CD14-positive monocyte (primary cell): ENCODE measurements around the gene LAMTOR1. TPM values are rescaled to one million over a fixed set of nuclear protein-coding genes. Genes with fewer than 3 reads are reported as not detected.

ENCODE experiments used
- DNase-seq, 3 donors: peaks; one replicate each; pipeline ENCODE4 v3.0.0-alpha.2; 2011 to 2022
- H2AFZ ChIP-seq: 2 replicates; pipeline ENCODE4 v1.6.0; 2012; ENCODE audit warnings: mild to moderate bottlenecking, low read depth, low read length, inconsistent platforms; ENCODE audit not compliant: insufficient read depth, poor library complexity, severe bottlenecking
- H3K27ac ChIP-seq, 2 donors: 1 replicate in 1 of 2; 2 replicates in 1 of 2; pipeline ENCODE4 v1.5.1; 2012 to 2013; ENCODE audit warnings: low read length in 2 of 2, control low read depth in 1 of 2, inconsistent platforms in 1 of 2, low read depth in 1 of 2, mild to moderate bottlenecking in 1 of 2
- H3K27me3 ChIP-seq, 2 donors: one replicate each; pipeline versions ENCODE4 v1.6.0 to v1.6.1; 2011 to 2013; ENCODE audit warnings: low read length in 2 of 2; ENCODE audit not compliant: control insufficient read depth in 2 of 2, insufficient read depth in 2 of 2
- H3K36me3 ChIP-seq, 2 donors: replicated peaks in 1 of 2; 1 replicate in 1 of 2; 2 replicates in 1 of 2; pipeline versions ENCODE4 v1.5.1 to v1.6.1; 2012 to 2013; ENCODE audit warnings: low read length in 2 of 2, control low read depth in 1 of 2, inconsistent platforms in 1 of 2, mild to moderate bottlenecking in 1 of 2; ENCODE audit not compliant: insufficient read depth in 2 of 2, control insufficient read depth in 1 of 2
- H3K4me1 ChIP-seq, 2 donors: 1 replicate in 1 of 2; 2 replicates in 1 of 2; pipeline versions ENCODE4 v1.5.1 to v1.6.1; 2012 to 2013; ENCODE audit warnings: low read length in 2 of 2, control low read depth in 1 of 2, inconsistent platforms in 1 of 2, mild to moderate bottlenecking in 1 of 2, moderate library complexity in 1 of 2; ENCODE audit not compliant: insufficient read depth in 2 of 2, control insufficient read depth in 1 of 2
- H3K4me2 ChIP-seq: replicated peaks from 2 replicates; pipeline ENCODE3; 2012; ENCODE audit warnings: low read length, moderate library complexity, mild to moderate bottlenecking; ENCODE audit not compliant: poor library complexity, severe bottlenecking; ENCODE audit errors: extremely low read depth
- H3K4me3 ChIP-seq, 3 experiments: fragments of 200-600 bp in 1 of 3; sonication (generic) in 1 of 3; replicated peaks in 1 of 3; 1 replicate in 2 of 3; 2 replicates in 1 of 3; pipeline ENCODE4 v1.5.1; 2011 to 2013; ENCODE audit warnings: low read length in 3 of 3, mild to moderate bottlenecking in 3 of 3, control low read depth in 2 of 3, low read depth in 2 of 3, inconsistent platforms in 1 of 3, moderate library complexity in 1 of 3
- H3K79me2 ChIP-seq: 2 replicates; pipeline ENCODE4 v1.6.0; 2012; ENCODE audit warnings: mild to moderate bottlenecking, control low read depth, inconsistent platforms, low read length, moderate library complexity; ENCODE audit not compliant: insufficient read depth
- H3K9ac ChIP-seq: 2 replicates; pipeline ENCODE4 v1.6.0; 2017; ENCODE audit warnings: low read length, mild to moderate bottlenecking; ENCODE audit not compliant: insufficient read depth, poor library complexity, severe bottlenecking
- H3K9me3 ChIP-seq, 2 donors: replicated peaks in 1 of 2; 1 replicate in 1 of 2; 2 replicates in 1 of 2; pipeline versions ENCODE4 v1.5.1 to v1.6.1; 2012 to 2013; ENCODE audit warnings: low read length in 2 of 2, control low read depth in 1 of 2; ENCODE audit not compliant: control insufficient read depth in 1 of 2, insufficient read depth in 1 of 2
- H4K20me1 ChIP-seq: 2 replicates; pipeline ENCODE4 v1.6.0; 2012; ENCODE audit warnings: mild to moderate bottlenecking, low read length, control low read depth, moderate library complexity; ENCODE audit not compliant: insufficient read depth
- H3K27ac Mint-ChIP-seq, 7 donors: one replicate each; pipeline ENCODE4 v1.8.0; 2020; ENCODE audit warnings: mild to moderate bottlenecking in 7 of 7, mixed read lengths in 7 of 7, moderate library complexity in 6 of 7, inconsistent platforms in 2 of 7
- H3K27me3 Mint-ChIP-seq, 3 donors: one replicate each; pipeline ENCODE4 v1.8.0; 2021 to 2022; ENCODE audit warnings: low read depth in 3 of 3, mild to moderate bottlenecking in 3 of 3, mixed read lengths in 3 of 3, moderate library complexity in 3 of 3, inconsistent platforms in 1 of 3
- H3K36me3 Mint-ChIP-seq, 2 donors: one replicate each; pipeline ENCODE4 v1.8.0; 2020; ENCODE audit warnings: mixed read lengths in 2 of 2, inconsistent platforms in 1 of 2, mild to moderate bottlenecking in 1 of 2
- H3K4me1 Mint-ChIP-seq: one replicate; pipeline ENCODE4 v1.8.0; 2020; ENCODE audit warnings: mild to moderate bottlenecking, mixed read lengths
- H3K4me3 Mint-ChIP-seq, 2 donors: one replicate each; pipeline ENCODE4 v1.8.0; 2020; ENCODE audit warnings: mild to moderate bottlenecking in 2 of 2, mixed read lengths in 2 of 2, moderate library complexity in 1 of 2
- H3K9me3 Mint-ChIP-seq, 7 donors: one replicate each; pipeline ENCODE4 v1.8.0; 2020 to 2022; ENCODE audit warnings: mixed read lengths in 7 of 7, mild to moderate bottlenecking in 6 of 7, moderate library complexity in 6 of 7, inconsistent platforms in 2 of 7
- WGBS: methylation state at CpG from one replicate; pipeline ENCODE4 v1.1.5; 2013; ENCODE audit warnings: missing lambda C conversion rate; ENCODE audit not compliant: insufficient coverage; 5-methylcytosine and 5-hydroxymethylcytosine counted together
- intact Hi-C, 2 donors: fragments of 100-400 bp; cut with micrococcal nuclease; formaldehyde crosslinking; loops; one replicate each; pipeline versions ENCODE4 v1.15.0 to v1.15.1; 2023
- polyA plus RNA-seq, 3 donors: library from polyadenylated mRNA; depleted of rRNA in 1 of 3; unstranded in 2 of 3; stranded (reverse) in 1 of 3; fragments of 300-500 nt in 2 of 3; fragments of >200 nt in 1 of 3; fragmentation: Illumina TruSeq in 2 of 3; gene quantifications; 1 replicate in 2 of 3; 2 replicates in 1 of 3; pipeline ENCODE4 v1.2.3, GENCODE V29; 2012 to 2021
- TF ChIP-seq, protein P1 (sequence below): fragments of 200-600 bp; IDR thresholded peaks from one replicate; pipeline ENCODE4 v1.8.0; 2022; ENCODE audit warnings: antibody characterized with exemption, mild to moderate bottlenecking

LAMTOR1 gene
- polyA plus RNA-seq, 3 donors = 224 to 292 (median 256) TPM

DNA sequence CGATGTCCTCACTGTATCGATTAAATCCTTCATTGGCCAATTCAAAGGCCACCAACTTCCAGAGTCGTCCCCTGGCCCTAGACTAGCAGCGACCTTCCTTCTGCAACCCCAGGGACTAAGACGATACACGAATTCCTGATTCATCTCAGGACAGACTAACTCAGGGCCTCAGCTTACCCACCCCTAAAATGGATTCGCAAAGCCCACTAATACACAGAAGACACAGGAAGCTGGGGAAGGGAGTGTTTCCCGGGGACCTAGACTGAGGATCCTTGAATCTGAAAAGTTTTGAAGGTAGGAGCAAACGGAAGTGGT, 509 bp downstream of the LAMTOR1 start:
- Histone ChIP-seq H3K9ac (peak overlapping the region; percentile 91), H3K4me3 (peak overlapping the region; percentile 81 to 95 (median 81)), H3K27ac (peak overlapping the region; percentile 90 to 95), H3K4me2 (peak overlapping the region; percentile 86), H3K27me3 (no peaks in the 10 kb centered on the region), H4K20me1 (peaks cover 37% of the 10 kb centered on the region), H3K36me3 (peaks cover 21 to 53% of the 10 kb centered on the region in 2 donors), H2AFZ (peak overlapping the region; percentile 75), H3K4me1 (peaks cover 46 to 50% of the 10 kb centered on the region in 2 donors), H3K79me2 (peaks cover 55% of the 10 kb centered on the region), H3K9me3 (no peaks in the 10 kb centered on the region)
- Mint-ChIP-seq H3K36me3 (peaks cover 44 to 73% of the 10 kb centered on the region in 2 donors), H3K4me1 (peaks cover 52% of the 10 kb centered on the region), H3K4me3 (peak overlapping the region; percentile 91 to 99), H3K27ac (peak overlapping the region; percentile 95 to 98 (median 96)), H3K27me3 (peaks cover 0 to 1% (median 0%) of the 10 kb centered on the region in 3 donors), H3K9me3 (peaks cover 0 to 7% (median 0%) of the 10 kb centered on the region in 7 donors)
- peak in 1 of 3 donors; percentile 4 for DNase-seq
- intact Hi-C loops = loop anchor here (2.0 to 10.0 kb wide), 3 partner anchors 22 to 122 kb away; partner anchors contain the start of genes INPPL1 (in 1 of the 2), LRRC51 (in 1 of the 2) and NUMA1 (in 1 of the 2)
- TF ChIP-seq, protein P1, sequence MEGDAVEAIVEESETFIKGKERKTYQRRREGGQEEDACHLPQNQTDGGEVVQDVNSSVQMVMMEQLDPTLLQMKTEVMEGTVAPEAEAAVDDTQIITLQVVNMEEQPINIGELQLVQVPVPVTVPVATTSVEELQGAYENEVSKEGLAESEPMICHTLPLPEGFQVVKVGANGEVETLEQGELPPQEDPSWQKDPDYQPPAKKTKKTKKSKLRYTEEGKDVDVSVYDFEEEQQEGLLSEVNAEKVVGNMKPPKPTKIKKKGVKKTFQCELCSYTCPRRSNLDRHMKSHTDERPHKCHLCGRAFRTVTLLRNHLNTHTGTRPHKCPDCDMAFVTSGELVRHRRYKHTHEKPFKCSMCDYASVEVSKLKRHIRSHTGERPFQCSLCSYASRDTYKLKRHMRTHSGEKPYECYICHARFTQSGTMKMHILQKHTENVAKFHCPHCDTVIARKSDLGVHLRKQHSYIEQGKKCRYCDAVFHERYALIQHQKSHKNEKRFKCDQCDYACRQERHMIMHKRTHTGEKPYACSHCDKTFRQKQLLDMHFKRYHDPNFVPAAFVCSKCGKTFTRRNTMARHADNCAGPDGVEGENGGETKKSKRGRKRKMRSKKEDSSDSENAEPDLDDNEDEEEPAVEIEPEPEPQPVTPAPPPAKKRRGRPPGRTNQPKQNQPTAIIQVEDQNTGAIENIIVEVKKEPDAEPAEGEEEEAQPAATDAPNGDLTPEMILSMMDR = no peak
- WGBS = 6% methylated on average over 5 of the region's 9 CpGs

DNA sequence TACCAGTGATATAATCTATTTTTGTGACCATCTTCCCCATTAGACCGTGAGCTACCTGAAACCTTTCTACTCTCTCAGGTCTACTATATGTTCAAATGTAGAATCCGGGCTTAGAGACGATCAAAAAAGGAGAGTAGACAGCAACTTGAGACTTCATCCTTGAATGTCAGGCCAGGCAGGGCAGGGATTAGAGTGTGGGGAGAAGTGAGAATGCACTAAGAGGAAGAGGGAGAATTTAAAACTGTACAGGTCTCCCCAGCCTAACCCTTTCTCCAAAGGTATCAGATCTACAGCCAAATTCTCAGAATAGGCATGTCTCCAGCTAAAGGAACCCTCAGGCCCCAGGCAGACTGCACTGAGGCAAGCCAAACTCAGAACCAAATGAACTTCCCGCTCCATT, 935 bp downstream of the LAMTOR1 start:
- H2AFZ ChIP-seq = peak overlapping the region; percentile 75

More for the DNA sequence above, 935 bp downstream of the LAMTOR1 start:
- peak overlapping the region; percentile 90 to 95 for H3K27ac ChIP-seq
- Mint-ChIP-seq H3K36me3 (peaks cover 43 to 73% of the 10 kb centered on the region in 2 donors), H3K27me3 (peaks cover 0 to 1% (median 0%) of the 10 kb centered on the region in 3 donors), H3K4me3 (peak overlapping the region; percentile 91 to 99), H3K4me1 (peaks cover 52% of the 10 kb centered on the region), H3K9me3 (peaks cover 0 to 7% (median 0%) of the 10 kb centered on the region in 7 donors), H3K27ac (peak overlapping the region; percentile 95 to 98 (median 96))
- peak overlapping the region; percentile 81 to 95 (median 81) for H3K4me3 ChIP-seq
- peaks cover 25 to 53% of the 10 kb centered on the region in 2 donors for H3K36me3 ChIP-seq
- H3K27me3 ChIP-seq = no peaks in the 10 kb centered on the region
- no peaks in the 10 kb centered on the region for H3K9me3 ChIP-seq
- peaks cover 46 to 50% of the 10 kb centered on the region in 2 donors for H3K4me1 ChIP-seq
- intact Hi-C loops = loop anchor here (2.0 to 10.0 kb wide), 3 partner anchors 21 to 123 kb away; partner anchors contain the start of genes INPPL1 (in 1 of the 2), LRRC51 (in 1 of the 2) and NUMA1 (in 1 of the 2)
- H3K79me2 ChIP-seq = peaks cover 60% of the 10 kb centered on the region
- WGBS = 0% methylated on average over 1 of the region's 4 CpGs
- H3K4me2 ChIP-seq = peak overlapping the region; percentile 86
- peaks cover 42% of the 10 kb centered on the region for H4K20me1 ChIP-seq
- DNase-seq = peak in 1 of 3 donors; percentile 14
- TF ChIP-seq, protein P1 = no peak
- peak overlapping the region; percentile 91 for H3K9ac ChIP-seq
